ENCODE results near the gene PLA2G4E. TPM values are rescaled to one million over a fixed set of nuclear protein-coding genes. Genes with fewer than 3 reads are reported as not detected.

PLA2G4E gene
- total and polyA plus RNA-seq, 8 donors, result 0.78 TPM; not detected in 7

GRCh38 chr15:42064271-42064670 is 43.4 kb upstream of the PLA2G4E start:
- no peak for DNase-seq
- no peak for TF ChIP-seq CTCF (IDR thresholded peaks at IDR 0.05)
- TF ChIP-seq POLR2AphosphoS5 (IDR thresholded peaks at IDR 0.05), result no peak
- TF ChIP-seq POLR2A (IDR thresholded peaks at IDR 0.05), result no peak
- no peak for TF ChIP-seq EP300 (IDR thresholded peaks at IDR 0.05)
- WGBS, 5 donors, result 75 to 86% (median 77%) methylated on average over 4 of the region's 4 CpGs
- H3K36me3 ChIP-seq, result no peaks in the 10 kb centered on the region
- peaks cover 0 to 12% (median 4%) of the 10 kb centered on the region in 4 donors for H3K4me1 ChIP-seq
- H3K9me3 ChIP-seq, result no peaks in the 10 kb centered on the region
- peaks cover 0 to 21% (median 0%) of the 10 kb centered on the region in 3 donors for H3K27me3 ChIP-seq
- intact Hi-C loops (cut with DNase I; ENCODE audit: low total_unique reads), result no loop called here
- H3K4me3 ChIP-seq, result no peak overlapping the region
- no peak overlapping the region for H3K27ac ChIP-seq

GRCh38 chr15:42063122-42063848 is 42.4 kb upstream of the PLA2G4E start:
- no peaks in the 10 kb centered on the region for H3K9me3 ChIP-seq
- TF ChIP-seq POLR2AphosphoS5 (IDR thresholded peaks at IDR 0.05) (no peak), EP300 (IDR thresholded peaks at IDR 0.05) (no peak), CTCF (IDR thresholded peaks at IDR 0.05) (no peak), POLR2A (IDR thresholded peaks at IDR 0.05) (no peak)
- no peaks in the 10 kb centered on the region for H3K36me3 ChIP-seq
- H3K27ac ChIP-seq, result no peak overlapping the region
- WGBS, 5 donors, result 83 to 88% (median 86%) methylated on average over 12 of the region's 12 CpGs
- DNase-seq, result no peak
- H3K4me3 ChIP-seq, result no peak overlapping the region
- peaks cover 0 to 12% (median 4%) of the 10 kb centered on the region in 4 donors for H3K4me1 ChIP-seq
- peaks cover 0 to 21% (median 0%) of the 10 kb centered on the region in 3 donors for H3K27me3 ChIP-seq
- intact Hi-C loops (cut with DNase I; ENCODE audit: low total_unique reads), result no loop called here

GRCh38 chr15:42062284-42062806 is 41.5 kb upstream of the PLA2G4E start:
- no peak for TF ChIP-seq POLR2AphosphoS5 (IDR thresholded peaks at IDR 0.05)
- TF ChIP-seq CTCF (IDR thresholded peaks at IDR 0.05), result no peak
- TF ChIP-seq POLR2A (IDR thresholded peaks at IDR 0.05), result no peak
- TF ChIP-seq EP300 (IDR thresholded peaks at IDR 0.05), result no peak
- Histone ChIP-seq H3K4me1 (peaks cover 2 to 19% (median 8%) of the 10 kb centered on the region in 4 donors), H3K4me3 (no peak overlapping the region), H3K27ac (no peak overlapping the region), H3K9me3 (no peaks in the 10 kb centered on the region), H3K27me3 (peaks cover 0 to 21% (median 5%) of the 10 kb centered on the region in 3 donors), H3K36me3 (no peaks in the 10 kb centered on the region)
- 92 to 95% (median 95%) methylated on average over 9 of the region's 9 CpGs for WGBS, 5 donors
- intact Hi-C loops (cut with DNase I; ENCODE audit: low total_unique reads), result no loop called here
- DNase-seq, result no peak

- no peak overlapping the region for H3K27ac ChIP-seq
- TF ChIP-seq CTCF (IDR thresholded peaks at IDR 0.05) (no peak), EP300 (IDR thresholded peaks at IDR 0.05) (no peak), POLR2AphosphoS5 (IDR thresholded peaks at IDR 0.05) (no peak), POLR2A (IDR thresholded peaks at IDR 0.05) (no peak)
- no peak overlapping the region for H3K4me3 ChIP-seq
- intact Hi-C loops (cut with DNase I; ENCODE audit: low total_unique reads), result no loop called here
- 64 to 77% (median 69%) methylated on average over 5 of the region's 5 CpGs for WGBS, 5 donors
- H3K9me3 ChIP-seq, result no peaks in the 10 kb centered on the region
- peak in 1 of 2 donors; percentile 71 for DNase-seq
- no peaks in the 10 kb centered on the region for H3K36me3 ChIP-seq
- peaks cover 0 to 26% (median 5%) of the 10 kb centered on the region in 3 donors for H3K27me3 ChIP-seq
- peaks cover 12 to 21% (median 14%) of the 10 kb centered on the region in 4 donors for H3K4me1 ChIP-seq
Observed at GRCh38 chr15:42060797-42061196, 40.0 kb upstream of the PLA2G4E start.
